Fibroblast of lung (primary cell): ENCODE data around the gene TERT. TPM values are rescaled to one million over a fixed set of nuclear protein-coding genes. Genes with fewer than 3 reads are reported as not detected.

ENCODE experiments used
- DNase-seq, 2 donors: peaks; one replicate each; pipeline versions ENCODE4 v3.0.0 to v3.0.0-alpha.2; 2010; ENCODE audit warnings: low read depth in 2 of 2
- H2AFZ ChIP-seq: 2 replicates; pipeline ENCODE4 v1.5.1; 2012; ENCODE audit warnings: low read length, control low read depth, inconsistent platforms
- H3K27ac ChIP-seq: 2 replicates; pipeline ENCODE4 v1.5.1; 2011; ENCODE audit warnings: low read length, control low read depth; ENCODE audit not compliant: insufficient read depth
- H3K27me3 ChIP-seq: 2 replicates; pipeline ENCODE4 v1.5.1; 2011; ENCODE audit warnings: mild to moderate bottlenecking, low read length; ENCODE audit not compliant: control insufficient read depth, insufficient read depth
- H3K36me3 ChIP-seq: 2 replicates; pipeline ENCODE4 v1.5.1; 2011; ENCODE audit warnings: low read length; ENCODE audit not compliant: control insufficient read depth, insufficient read depth
- H3K4me1 ChIP-seq: 2 replicates; pipeline ENCODE4 v1.5.1; 2011; ENCODE audit warnings: low read length; ENCODE audit not compliant: control insufficient read depth, insufficient read depth; ENCODE audit errors: extremely low read depth
- H3K4me2 ChIP-seq: 2 replicates; pipeline ENCODE4 v1.5.1; 2011; ENCODE audit warnings: low read length, control low read depth; ENCODE audit not compliant: insufficient read depth; ENCODE audit errors: extremely low read depth
- H3K4me3 ChIP-seq, 4 experiments: fragments of 200-600 bp in 1 of 4; sonication (generic) in 1 of 4; replicated peaks in 1 of 4; 2 replicates each; pipeline ENCODE4 v1.5.1; 2011 to 2016; ENCODE audit warnings: low read length in 4 of 4, low read depth in 3 of 4, mild to moderate bottlenecking in 3 of 4, control low read depth in 2 of 4, inconsistent platforms in 1 of 4, mixed read lengths in 1 of 4; ENCODE audit not compliant: insufficient read depth in 1 of 4; ENCODE audit errors: control extremely low read depth in 1 of 4
- H3K79me2 ChIP-seq: 2 replicates; pipeline ENCODE4 v1.5.1; 2012; ENCODE audit warnings: mild to moderate bottlenecking, low read length, inconsistent platforms; ENCODE audit not compliant: control insufficient read depth, insufficient read depth
- H3K9ac ChIP-seq: 2 replicates; pipeline ENCODE4 v1.5.1; 2011; ENCODE audit warnings: mild to moderate bottlenecking, low read length, control low read depth; ENCODE audit not compliant: insufficient read depth
- H3K9me3 ChIP-seq: 2 replicates; pipeline ENCODE4 v1.5.1; 2012; ENCODE audit warnings: low read depth, low read length; ENCODE audit not compliant: control insufficient read depth, insufficient read depth
- H4K20me1 ChIP-seq: 2 replicates; pipeline ENCODE4 v1.5.1; 2011; ENCODE audit warnings: low read length; ENCODE audit not compliant: control insufficient read depth, insufficient read depth; ENCODE audit errors: extremely low read depth
- EZH2 ChIP-seq: IDR thresholded peaks from 2 replicates; pipeline ENCODE4 v1.5.1; 2012; ENCODE audit warnings: low read length, control low read depth, mild to moderate bottlenecking; ENCODE audit errors: missing control alignments
- polyA plus RNA-seq, 2 donors: library from polyadenylated mRNA; depleted of rRNA in 1 of 2; stranded (reverse) in 1 of 2; unstranded in 1 of 2; fragments of >200 nt; gene quantifications; 2 replicates each; pipeline ENCODE4 v1.2.1, GENCODE V29; 2011 to 2012; ENCODE audit warnings: missing spikeins in 1 of 2
- total RNA-seq: library from RNA; depleted of rRNA; stranded (reverse); fragments of >200 nt; gene quantifications from 2 replicates; pipeline ENCODE4 v1.2.1, GENCODE V29; 2014
- TF ChIP-seq, protein P1 (sequence below), 2 donors: IDR thresholded peaks in 1 of 2; conservative IDR thresholded peaks in 1 of 2; 1 replicate in 1 of 2; 2 replicates in 1 of 2; pipeline ENCODE4 v1.5.1; 2011 to 2012; ENCODE audit warnings: low read length in 2 of 2, control low read depth in 1 of 2, inconsistent platforms in 1 of 2, low read depth in 1 of 2, mild to moderate bottlenecking in 1 of 2

The TERT gene
- total and polyA plus RNA-seq, 2 donors (not counting 1 experiment from before 2014, with no cell fraction given) = not detected

GRCh38 chr5:1304033-1304432 is 9.2 kb upstream of the TERT start:
- no peak overlapping the region for H3K4me3 ChIP-seq
- TF ChIP-seq EZH2 = no peak
- TF ChIP-seq, protein P1, sequence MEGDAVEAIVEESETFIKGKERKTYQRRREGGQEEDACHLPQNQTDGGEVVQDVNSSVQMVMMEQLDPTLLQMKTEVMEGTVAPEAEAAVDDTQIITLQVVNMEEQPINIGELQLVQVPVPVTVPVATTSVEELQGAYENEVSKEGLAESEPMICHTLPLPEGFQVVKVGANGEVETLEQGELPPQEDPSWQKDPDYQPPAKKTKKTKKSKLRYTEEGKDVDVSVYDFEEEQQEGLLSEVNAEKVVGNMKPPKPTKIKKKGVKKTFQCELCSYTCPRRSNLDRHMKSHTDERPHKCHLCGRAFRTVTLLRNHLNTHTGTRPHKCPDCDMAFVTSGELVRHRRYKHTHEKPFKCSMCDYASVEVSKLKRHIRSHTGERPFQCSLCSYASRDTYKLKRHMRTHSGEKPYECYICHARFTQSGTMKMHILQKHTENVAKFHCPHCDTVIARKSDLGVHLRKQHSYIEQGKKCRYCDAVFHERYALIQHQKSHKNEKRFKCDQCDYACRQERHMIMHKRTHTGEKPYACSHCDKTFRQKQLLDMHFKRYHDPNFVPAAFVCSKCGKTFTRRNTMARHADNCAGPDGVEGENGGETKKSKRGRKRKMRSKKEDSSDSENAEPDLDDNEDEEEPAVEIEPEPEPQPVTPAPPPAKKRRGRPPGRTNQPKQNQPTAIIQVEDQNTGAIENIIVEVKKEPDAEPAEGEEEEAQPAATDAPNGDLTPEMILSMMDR (conservative IDR thresholded peaks at IDR 0.05 in 1 of 2, IDR thresholded peaks at IDR 0.05 in 1 of 2; ENCODE audit: low read depth in 1 of 2, low read length in 2 of 2) = no peak

GRCh38 chr5:1302258-1302657 is 7.4 kb upstream of the TERT start:
- Histone ChIP-seq H3K4me1 (no peaks in the 10 kb centered on the region), H2AFZ (no peak overlapping the region), H3K79me2 (no peaks in the 10 kb centered on the region), H3K27me3 (no peaks in the 10 kb centered on the region), H3K9me3 (no peaks in the 10 kb centered on the region), H3K4me3 (no peak overlapping the region), H3K4me2 (no peak overlapping the region), H3K36me3 (no peaks in the 10 kb centered on the region), H3K27ac (no peak overlapping the region), H3K9ac (no peak overlapping the region), H4K20me1 (no peaks in the 10 kb centered on the region)
- TF ChIP-seq, protein P1 (conservative IDR thresholded peaks at IDR 0.05 in 1 of 2, IDR thresholded peaks at IDR 0.05 in 1 of 2; ENCODE audit: low read depth in 1 of 2, low read length in 2 of 2) = no peak
- TF ChIP-seq EZH2 = no peak
- DNase-seq = no peak

More at GRCh38 chr5:1304033-1304432, 9.2 kb upstream of the TERT start:
- Histone ChIP-seq H3K27me3 (no peaks in the 10 kb centered on the region), H2AFZ (no peak overlapping the region), H3K79me2 (no peaks in the 10 kb centered on the region), H3K9ac (no peak overlapping the region), H3K27ac (no peak overlapping the region), H3K4me2 (no peak overlapping the region), H4K20me1 (no peaks in the 10 kb centered on the region), H3K9me3 (no peaks in the 10 kb centered on the region), H3K36me3 (no peaks in the 10 kb centered on the region), H3K4me1 (no peaks in the 10 kb centered on the region)
- DNase-seq = no peak

DNA sequence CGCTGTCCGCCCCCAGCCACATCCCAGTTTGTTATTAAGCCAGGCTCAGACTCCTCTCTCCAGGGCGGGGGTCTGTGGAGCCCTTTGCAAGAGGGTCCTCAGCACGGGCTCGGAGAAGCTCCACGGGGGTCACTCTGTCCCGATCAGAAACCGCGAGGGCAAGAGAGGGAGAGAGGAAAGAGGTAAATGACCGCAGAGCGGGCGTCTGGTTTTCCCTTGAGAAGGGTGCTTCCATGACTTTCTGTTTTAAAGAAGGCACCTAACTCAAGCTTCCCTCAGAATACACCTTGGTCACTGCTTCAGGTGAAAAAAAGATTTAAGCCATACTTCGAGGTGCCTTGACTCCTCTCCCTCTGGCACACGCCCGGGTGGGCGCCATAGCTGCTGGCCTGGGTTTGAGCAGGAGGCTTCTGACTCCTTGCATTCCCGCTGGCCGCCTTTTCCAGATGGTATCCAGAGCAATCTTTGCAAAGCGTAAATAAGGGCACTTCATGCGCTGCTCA is 5.8 kb upstream of the TERT start:
- Histone ChIP-seq H3K4me3 (no peak overlapping the region), H3K9me3 (no peaks in the 10 kb centered on the region), H3K27me3 (no peaks in the 10 kb centered on the region), H3K79me2 (no peaks in the 10 kb centered on the region), H2AFZ (no peak overlapping the region), H3K27ac (no peak overlapping the region), H4K20me1 (no peaks in the 10 kb centered on the region), H3K4me2 (no peak overlapping the region), H3K36me3 (no peaks in the 10 kb centered on the region), H3K4me1 (no peaks in the 10 kb centered on the region), H3K9ac (no peak overlapping the region)
- DNase-seq = no peak
- TF ChIP-seq EZH2 = no peak
- TF ChIP-seq, protein P1 (conservative IDR thresholded peaks at IDR 0.05 in 1 of 2, IDR thresholded peaks at IDR 0.05 in 1 of 2; ENCODE audit: low read depth in 1 of 2, low read length in 2 of 2) = no peak
